Activated CD4-positive, alpha-beta T cell treated with anti-CD3 and anti-CD28 coated beads for 48 hours (primary cell): ENCODE results near the gene HOXD13.

ENCODE experiments used
- DNase-seq: peaks from one replicate; pipeline ENCODE4 v3.0.0-alpha.2; 2020

Gene HOXD13

GRCh38 chr2:176092270-176093144 is at the start of gene HOXD13:
Gene HOXD13 (plus strand): TSS chr2:176092721. CDS start chr2:176092891, 170 bp downstream.
- DNase-seq = no peak

GRCh38 chr2:176056406-176056805 is 36.1 kb upstream of the HOXD13 start:
- DNase-seq = no peak

- no peak for DNase-seq
Measured at GRCh38 chr2:176063958-176064357, 28.6 kb upstream of the HOXD13 start.

- no peak for DNase-seq
Measured at GRCh38 chr2:176066645-176067588, 25.6 kb upstream of the HOXD13 start.

GRCh38 chr2:176067589-176068418 is 24.7 kb upstream of the HOXD13 start:
- DNase-seq = no peak

- no peak for DNase-seq
Measured at GRCh38 chr2:176068419-176068832, 24.1 kb upstream of the HOXD13 start.

- no peak for DNase-seq
Measured at GRCh38 chr2:176071330-176072291, 20.9 kb upstream of the HOXD13 start.

- no peak for DNase-seq
Measured at GRCh38 chr2:176072292-176072669, 20.2 kb upstream of the HOXD13 start.

- DNase-seq = no peak
Measured at GRCh38 chr2:176072951-176073904, 19.3 kb upstream of the HOXD13 start.

GRCh38 chr2:176074919-176075425 is 17.5 kb upstream of the HOXD13 start:
- DNase-seq = no peak

- DNase-seq = no peak
Measured at GRCh38 chr2:176075481-176075880, 17.0 kb upstream of the HOXD13 start.

GRCh38 chr2:176076063-176076462 is 16.5 kb upstream of the HOXD13 start:
- no peak for DNase-seq

GRCh38 chr2:176076796-176077195 is 15.7 kb upstream of the HOXD13 start:
- DNase-seq = no peak

- no peak for DNase-seq
Measured at GRCh38 chr2:176078541-176079284, 13.8 kb upstream of the HOXD13 start.

- no peak for DNase-seq
Measured at GRCh38 chr2:176079285-176079830, 13.2 kb upstream of the HOXD13 start.

GRCh38 chr2:176079831-176080539 is 12.5 kb upstream of the HOXD13 start:
- no peak for DNase-seq

GRCh38 chr2:176080540-176081375 is 11.8 kb upstream of the HOXD13 start:
- DNase-seq = no peak
